T47D (cell line): ENCODE measurements around the gene ITCH.

Experiments
- DNase-seq, 2 experiments: peaks; one replicate each; pipeline versions ENCODE4 v3.0.0 to v3.0.0-alpha.2; 2011 to 2012; ENCODE audit warnings: low read depth in 1 of 2, low spot score in 1 of 2
- JUND ChIP-seq: IDR thresholded peaks from 2 replicates; pipeline ENCODE4 v1.6.1; 2012; ENCODE audit warnings: low read depth
- in situ Hi-C: cut with HindIII; loops from 2 replicates; pipeline ENCODE4 v1.10.0; 2016; ENCODE audit warnings: low sequenced_read_pairs, low pct_unique_long_range_greater_than_20kb

The ITCH gene

GRCh38 chr20:34560614-34561013 is 197.5 kb downstream of the ITCH start:
- TF ChIP-seq JUND: no peak
- in situ Hi-C loops: no loop called here
- DNase-seq: no peak
